Fibroblast of lung (primary cell): Measurements from ENCODE around the gene KCNJ14. TPM values are rescaled to one million over a fixed set of nuclear protein-coding genes. Genes with fewer than 3 reads are reported as not detected.
A peak's percentile ranks its signal among the peaks of the same experiment; 100 is the strongest.

Source experiments
- DNase-seq, 2 donors: peaks; one replicate each; pipeline versions ENCODE4 v3.0.0 to v3.0.0-alpha.2; 2010; ENCODE audit warnings: low read depth in 2 of 2
- H2AFZ ChIP-seq: 2 replicates; pipeline ENCODE4 v1.5.1; 2012; ENCODE audit warnings: low read length, control low read depth, inconsistent platforms
- H3K27ac ChIP-seq: 2 replicates; pipeline ENCODE4 v1.5.1; 2011; ENCODE audit warnings: low read length, control low read depth; ENCODE audit not compliant: insufficient read depth
- H3K27me3 ChIP-seq: 2 replicates; pipeline ENCODE4 v1.5.1; 2011; ENCODE audit warnings: mild to moderate bottlenecking, low read length; ENCODE audit not compliant: control insufficient read depth, insufficient read depth
- H3K36me3 ChIP-seq: 2 replicates; pipeline ENCODE4 v1.5.1; 2011; ENCODE audit warnings: low read length; ENCODE audit not compliant: control insufficient read depth, insufficient read depth
- H3K4me1 ChIP-seq: 2 replicates; pipeline ENCODE4 v1.5.1; 2011; ENCODE audit warnings: low read length; ENCODE audit not compliant: control insufficient read depth, insufficient read depth; ENCODE audit errors: extremely low read depth
- H3K4me2 ChIP-seq: 2 replicates; pipeline ENCODE4 v1.5.1; 2011; ENCODE audit warnings: low read length, control low read depth; ENCODE audit not compliant: insufficient read depth; ENCODE audit errors: extremely low read depth
- H3K4me3 ChIP-seq, 4 experiments: fragments of 200-600 bp in 1 of 4; sonication (generic) in 1 of 4; replicated peaks in 1 of 4; 2 replicates each; pipeline ENCODE4 v1.5.1; 2011 to 2016; ENCODE audit warnings: low read length in 4 of 4, low read depth in 3 of 4, mild to moderate bottlenecking in 3 of 4, control low read depth in 2 of 4, inconsistent platforms in 1 of 4, mixed read lengths in 1 of 4; ENCODE audit not compliant: insufficient read depth in 1 of 4; ENCODE audit errors: control extremely low read depth in 1 of 4
- H3K79me2 ChIP-seq: 2 replicates; pipeline ENCODE4 v1.5.1; 2012; ENCODE audit warnings: mild to moderate bottlenecking, low read length, inconsistent platforms; ENCODE audit not compliant: control insufficient read depth, insufficient read depth
- H3K9ac ChIP-seq: 2 replicates; pipeline ENCODE4 v1.5.1; 2011; ENCODE audit warnings: mild to moderate bottlenecking, low read length, control low read depth; ENCODE audit not compliant: insufficient read depth
- H3K9me3 ChIP-seq: 2 replicates; pipeline ENCODE4 v1.5.1; 2012; ENCODE audit warnings: low read depth, low read length; ENCODE audit not compliant: control insufficient read depth, insufficient read depth
- H4K20me1 ChIP-seq: 2 replicates; pipeline ENCODE4 v1.5.1; 2011; ENCODE audit warnings: low read length; ENCODE audit not compliant: control insufficient read depth, insufficient read depth; ENCODE audit errors: extremely low read depth
- CTCF ChIP-seq, 2 donors: IDR thresholded peaks in 1 of 2; conservative IDR thresholded peaks in 1 of 2; 1 replicate in 1 of 2; 2 replicates in 1 of 2; pipeline ENCODE4 v1.5.1; 2011 to 2012; ENCODE audit warnings: low read length in 2 of 2, control low read depth in 1 of 2, inconsistent platforms in 1 of 2, low read depth in 1 of 2, mild to moderate bottlenecking in 1 of 2
- EZH2 ChIP-seq: IDR thresholded peaks from 2 replicates; pipeline ENCODE4 v1.5.1; 2012; ENCODE audit warnings: low read length, control low read depth, mild to moderate bottlenecking; ENCODE audit errors: missing control alignments
- polyA plus RNA-seq, 2 donors: library from polyadenylated mRNA; depleted of rRNA in 1 of 2; stranded (reverse) in 1 of 2; unstranded in 1 of 2; fragments of >200 nt; gene quantifications; 2 replicates each; pipeline ENCODE4 v1.2.1, GENCODE V29; 2011 to 2012; ENCODE audit warnings: missing spikeins in 1 of 2
- total RNA-seq: library from RNA; depleted of rRNA; stranded (reverse); fragments of >200 nt; gene quantifications from 2 replicates; pipeline ENCODE4 v1.2.1, GENCODE V29; 2014

The KCNJ14 gene
- total and polyA plus RNA-seq, 2 donors (not counting 1 experiment from before 2014, with no cell fraction given), result 0.15 to 0.50 TPM

GRCh38 chr19:48469289-48469881 is 14.0 kb downstream of the KCNJ14 start, which contains the start of gene CYTH2:
Gene CYTH2 (plus strand): TSS chr19:48469369. CDS start chr19:48469508, 139 bp downstream.
- TF ChIP-seq CTCF (conservative IDR thresholded peaks at IDR 0.05 in 1 of 2, IDR thresholded peaks at IDR 0.05 in 1 of 2; ENCODE audit: low read depth in 1 of 2, low read length in 2 of 2) (no peak), EZH2 (no peak)
- peak within 1 kb of the TSS; percentile 93 for H3K4me2 ChIP-seq
- H4K20me1 ChIP-seq, result no peaks in the 10 kb centered on the region
- peak within 1 kb of the TSS; percentile 90 for H3K27ac ChIP-seq
- peaks cover 28% of the 10 kb centered on the region for H3K36me3 ChIP-seq
- peak; percentile 73 to 84 for DNase-seq
- peaks cover 17% of the 10 kb centered on the region for H3K79me2 ChIP-seq
- H3K27me3 ChIP-seq, result no peaks in the 10 kb centered on the region
- H3K9me3 ChIP-seq, result no peaks in the 10 kb centered on the region
- H3K4me1 ChIP-seq, result peaks cover 10% of the 10 kb centered on the region
- peak within 1 kb of the TSS; percentile 73 for H2AFZ ChIP-seq
- H3K9ac ChIP-seq, result peak within 1 kb of the TSS; percentile 88
- peak within 1 kb of the TSS; percentile 64 to 91 (median 77) for H3K4me3 ChIP-seq

- DNase-seq, result no peak
These were observed 14.7 kb downstream of the KCNJ14 start for GRCh38 chr19:48469934-48470680.

More at GRCh38 chr19:48469934-48470680, 14.7 kb downstream of the KCNJ14 start:
- Histone ChIP-seq H3K27ac (peak overlapping the region; percentile 90), H3K27me3 (no peaks in the 10 kb centered on the region), H3K9ac (peak overlapping the region; percentile 88), H3K4me1 (peaks cover 10% of the 10 kb centered on the region), H3K4me2 (peak overlapping the region; percentile 93), H3K79me2 (peaks cover 17% of the 10 kb centered on the region), H3K36me3 (peaks cover 32% of the 10 kb centered on the region), H3K4me3 (peak overlapping the region; percentile 64 to 91 (median 77)), H4K20me1 (no peaks in the 10 kb centered on the region), H2AFZ (no peak overlapping the region), H3K9me3 (no peaks in the 10 kb centered on the region)
- TF ChIP-seq EZH2, result no peak
- no peak for TF ChIP-seq CTCF (conservative IDR thresholded peaks at IDR 0.05 in 1 of 2, IDR thresholded peaks at IDR 0.05 in 1 of 2; ENCODE audit: low read depth in 1 of 2, low read length in 2 of 2)
